ENCODE results near the gene CDH11.

DNA sequence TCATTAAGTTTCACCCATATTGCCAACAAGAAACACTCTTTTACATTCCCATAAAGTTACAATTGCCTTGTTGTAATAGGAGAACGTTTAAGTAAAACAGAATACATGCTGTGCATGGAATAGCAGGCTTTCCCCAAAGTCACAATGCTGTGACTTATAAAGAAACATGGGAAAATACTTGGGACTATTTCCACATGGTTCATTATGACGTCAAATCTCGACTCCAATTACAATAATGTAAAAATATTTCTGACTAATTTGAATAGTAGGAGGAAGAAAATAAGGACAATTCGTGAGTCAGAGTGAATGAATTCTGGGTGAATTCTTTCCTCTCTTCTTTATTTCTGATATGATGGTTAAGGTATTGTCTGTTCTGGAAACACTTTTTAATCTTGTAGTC, 52.8 kb downstream of the CDH11 start:
- TF ChIP-seq ZZZ3 (IDR thresholded peaks at IDR 0.05; ENCODE audit: control insufficient read depth, insufficient read length, low read depth) (no peak), FOS (IDR thresholded peaks at IDR 0.05; ENCODE audit: borderline replicate concordance, extremely low read depth, insufficient read length) (no peak), RCOR1 (conservative IDR thresholded peaks at IDR 0.05; ENCODE audit: low read depth, low read length) (no peak), TARDBP (IDR thresholded peaks at IDR 0.05; ENCODE audit: borderline replicate concordance) (no peak), JUNB (IDR thresholded peaks at IDR 0.05) (no peak), GABPA (IDR thresholded peaks at IDR 0.05; ENCODE audit: low read depth) (no peak), SMAD1 (IDR thresholded peaks at IDR 0.05; ENCODE audit: low read depth, partially characterized antibody) (no peak), ZNF384 (IDR thresholded peaks at IDR 0.05; ENCODE audit: borderline replicate concordance, low read depth, low read length) (no peak), BMI1 (IDR thresholded peaks at IDR 0.05; ENCODE audit: borderline replicate concordance) (no peak), CEBPB (IDR thresholded peaks at IDR 0.05; ENCODE audit: borderline replicate concordance in 1 of 2, low read depth in 2 of 2, low read length in 2 of 2) (no peak)
- TF ChIP-seq, protein P1, sequence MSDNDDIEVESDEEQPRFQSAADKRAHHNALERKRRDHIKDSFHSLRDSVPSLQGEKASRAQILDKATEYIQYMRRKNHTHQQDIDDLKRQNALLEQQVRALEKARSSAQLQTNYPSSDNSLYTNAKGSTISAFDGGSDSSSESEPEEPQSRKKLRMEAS (IDR thresholded peaks at IDR 0.05; ENCODE audit: low read depth, low read length), result no peak
- TF ChIP-seq, protein P2, sequence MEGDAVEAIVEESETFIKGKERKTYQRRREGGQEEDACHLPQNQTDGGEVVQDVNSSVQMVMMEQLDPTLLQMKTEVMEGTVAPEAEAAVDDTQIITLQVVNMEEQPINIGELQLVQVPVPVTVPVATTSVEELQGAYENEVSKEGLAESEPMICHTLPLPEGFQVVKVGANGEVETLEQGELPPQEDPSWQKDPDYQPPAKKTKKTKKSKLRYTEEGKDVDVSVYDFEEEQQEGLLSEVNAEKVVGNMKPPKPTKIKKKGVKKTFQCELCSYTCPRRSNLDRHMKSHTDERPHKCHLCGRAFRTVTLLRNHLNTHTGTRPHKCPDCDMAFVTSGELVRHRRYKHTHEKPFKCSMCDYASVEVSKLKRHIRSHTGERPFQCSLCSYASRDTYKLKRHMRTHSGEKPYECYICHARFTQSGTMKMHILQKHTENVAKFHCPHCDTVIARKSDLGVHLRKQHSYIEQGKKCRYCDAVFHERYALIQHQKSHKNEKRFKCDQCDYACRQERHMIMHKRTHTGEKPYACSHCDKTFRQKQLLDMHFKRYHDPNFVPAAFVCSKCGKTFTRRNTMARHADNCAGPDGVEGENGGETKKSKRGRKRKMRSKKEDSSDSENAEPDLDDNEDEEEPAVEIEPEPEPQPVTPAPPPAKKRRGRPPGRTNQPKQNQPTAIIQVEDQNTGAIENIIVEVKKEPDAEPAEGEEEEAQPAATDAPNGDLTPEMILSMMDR (IDR thresholded peaks at IDR 0.05 in 2 of 3, conservative IDR thresholded peaks at IDR 0.05 in 1 of 3; ENCODE audit: control insufficient read depth in 2 of 3, extremely low read depth in 1 of 3, insufficient read depth in 1 of 3, low read depth in 3 of 3, low read length in 3 of 3), result no peak
- TF ChIP-seq, protein P3, sequence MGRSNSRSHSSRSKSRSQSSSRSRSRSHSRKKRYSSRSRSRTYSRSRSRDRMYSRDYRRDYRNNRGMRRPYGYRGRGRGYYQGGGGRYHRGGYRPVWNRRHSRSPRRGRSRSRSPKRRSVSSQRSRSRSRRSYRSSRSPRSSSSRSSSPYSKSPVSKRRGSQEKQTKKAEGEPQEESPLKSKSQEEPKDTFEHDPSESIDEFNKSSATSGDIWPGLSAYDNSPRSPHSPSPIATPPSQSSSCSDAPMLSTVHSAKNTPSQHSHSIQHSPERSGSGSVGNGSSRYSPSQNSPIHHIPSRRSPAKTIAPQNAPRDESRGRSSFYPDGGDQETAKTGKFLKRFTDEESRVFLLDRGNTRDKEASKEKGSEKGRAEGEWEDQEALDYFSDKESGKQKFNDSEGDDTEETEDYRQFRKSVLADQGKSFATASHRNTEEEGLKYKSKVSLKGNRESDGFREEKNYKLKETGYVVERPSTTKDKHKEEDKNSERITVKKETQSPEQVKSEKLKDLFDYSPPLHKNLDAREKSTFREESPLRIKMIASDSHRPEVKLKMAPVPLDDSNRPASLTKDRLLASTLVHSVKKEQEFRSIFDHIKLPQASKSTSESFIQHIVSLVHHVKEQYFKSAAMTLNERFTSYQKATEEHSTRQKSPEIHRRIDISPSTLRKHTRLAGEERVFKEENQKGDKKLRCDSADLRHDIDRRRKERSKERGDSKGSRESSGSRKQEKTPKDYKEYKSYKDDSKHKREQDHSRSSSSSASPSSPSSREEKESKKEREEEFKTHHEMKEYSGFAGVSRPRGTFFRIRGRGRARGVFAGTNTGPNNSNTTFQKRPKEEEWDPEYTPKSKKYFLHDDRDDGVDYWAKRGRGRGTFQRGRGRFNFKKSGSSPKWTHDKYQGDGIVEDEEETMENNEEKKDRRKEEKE (IDR thresholded peaks at IDR 0.05), result no peak

Measured in GM12878 (cell line).